ENCODE measurements around the gene PROZ.
"Not testable (repeated sequence)": the region's sequence is repeated elsewhere in the genome, so short reads cannot be mapped to it uniquely, and the experiment has no call there.

The PROZ gene

GRCh38 chr13:113158946-113159345, 498 bp downstream of the PROZ start:
- DNase-seq = no peak

- DNase-seq = no peak
Observed at GRCh38 chr13:113159701-113160100, 1.3 kb downstream of the PROZ start.

- DNase-seq = no peak
Observed at GRCh38 chr13:113160983-113161382, 2.5 kb downstream of the PROZ start.

- DNase-seq = no peak
Observed at GRCh38 chr13:113161433-113161832, 3.0 kb downstream of the PROZ start.

GRCh38 chr13:113161975-113162374, 3.5 kb downstream of the PROZ start:
- not testable (repeated sequence) for DNase-seq

- no peak for DNase-seq
Observed at GRCh38 chr13:113162783-113163685, 4.6 kb downstream of the PROZ start.

- no peak for DNase-seq
Observed at GRCh38 chr13:113164492-113164891, 6.0 kb downstream of the PROZ start.

- no peak for DNase-seq
Observed at GRCh38 chr13:113166266-113166665, 7.8 kb downstream of the PROZ start.

GRCh38 chr13:113166681-113167080, 8.2 kb downstream of the PROZ start:
- no peak for DNase-seq

GRCh38 chr13:113167155-113167554, 8.7 kb downstream of the PROZ start:
- DNase-seq = no peak

GRCh38 chr13:113167575-113167974, 9.1 kb downstream of the PROZ start:
- DNase-seq = no peak

- DNase-seq = no peak
Observed at GRCh38 chr13:113168211-113168610, 9.8 kb downstream of the PROZ start.

- no peak for DNase-seq
Observed at GRCh38 chr13:113169277-113170272, 11.1 kb downstream of the PROZ start.

GRCh38 chr13:113170511-113170910, 12.1 kb downstream of the PROZ start:
- no peak for DNase-seq

GRCh38 chr13:113171250-113172125, 13.0 kb downstream of the PROZ start:
- DNase-seq = peak; percentile 6

- DNase-seq = peak; percentile 7
Observed at GRCh38 chr13:113172419-113172926, 14.0 kb downstream of the PROZ start.

GRCh38 chr13:113176280-113176679, 17.8 kb downstream of the PROZ start:
- no peak for DNase-seq

- no peak for DNase-seq
Observed at GRCh38 chr13:113176822-113177221, 18.4 kb downstream of the PROZ start.

- peak; percentile 56 for DNase-seq
Observed at GRCh38 chr13:113178070-113178895, 19.8 kb downstream of the PROZ start.

GRCh38 chr13:113178896-113179167, 20.4 kb downstream of the PROZ start:
- no peak for DNase-seq

- no peak for DNase-seq
Observed at GRCh38 chr13:113179374-113180230, 21.2 kb downstream of the PROZ start.
